ENCODE measurements around the gene ZNF507. TPM values are rescaled to one million over a fixed set of nuclear protein-coding genes. Genes with fewer than 3 reads are reported as not detected.

Gene ZNF507
- total and polyA plus RNA-seq, 9 donors, result 11.1 to 17.2 (median 14.4) TPM

DNA sequence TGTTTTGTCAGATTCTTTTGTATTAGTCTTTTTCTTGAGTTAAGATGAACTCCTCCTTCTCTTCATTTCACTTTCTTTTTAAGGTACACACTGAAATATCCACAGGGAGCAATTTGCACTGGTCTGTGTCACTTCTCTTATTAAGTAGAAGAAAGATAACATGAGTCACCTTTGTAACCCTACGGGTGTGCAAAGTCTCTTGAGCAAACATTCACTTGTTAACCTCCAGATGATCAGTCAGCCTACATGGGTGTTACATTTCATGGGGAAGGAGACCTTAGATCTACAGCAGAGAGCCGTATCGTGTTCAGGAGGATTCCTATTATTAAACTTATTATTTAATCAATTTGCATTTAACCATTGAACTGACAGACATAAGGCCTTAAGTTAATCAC is 5.1 kb downstream of the ZNF507 start:
- Histone ChIP-seq H3K9me3 (replicated peaks; ENCODE audit: control insufficient read depth, low read depth, low read length) (no peaks in the 10 kb centered on the region), H3K27ac (ENCODE audit: low read length) (no peak overlapping the region), H3K36me3 (ENCODE audit: control insufficient read depth, insufficient read depth, low read length) (peaks cover 37% of the 10 kb centered on the region), H3K27me3 (ENCODE audit: control insufficient read depth, insufficient read depth, low read length) (no peaks in the 10 kb centered on the region), H3K4me3 (ENCODE audit: low read length) (no peak overlapping the region), H3K4me1 (ENCODE audit: control insufficient read depth, insufficient read depth, low read length) (peaks cover 4% of the 10 kb centered on the region)
- DNase-seq, result no peak
- no CpG with 5 or more reads among the region's 3 CpGs for WGBS (ENCODE audit: insufficient coverage)

DNA sequence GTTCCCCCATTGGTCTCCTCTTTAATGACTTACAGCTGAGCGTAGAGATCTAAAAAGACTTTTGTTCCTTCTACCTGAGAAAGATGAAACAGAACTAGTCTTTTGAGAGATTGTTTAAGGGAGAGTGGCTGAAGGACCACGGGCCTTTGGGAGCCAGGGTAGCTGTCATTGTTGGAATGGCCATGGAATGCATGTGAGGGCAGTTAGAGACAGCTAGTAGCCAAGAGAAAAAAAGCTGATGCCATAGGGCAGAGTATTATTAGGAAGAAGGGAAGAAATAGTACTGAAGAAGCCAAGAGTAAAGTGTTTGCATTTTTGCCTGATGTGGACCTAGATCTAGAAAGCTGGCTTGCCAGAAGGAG is 5.6 kb downstream of the ZNF507 start:
- Histone ChIP-seq H3K27me3 (ENCODE audit: control insufficient read depth, insufficient read depth, low read length) (no peaks in the 10 kb centered on the region), H3K27ac (ENCODE audit: low read length) (no peak overlapping the region), H3K4me1 (ENCODE audit: control insufficient read depth, insufficient read depth, low read length) (peaks cover 4% of the 10 kb centered on the region), H3K9me3 (replicated peaks; ENCODE audit: control insufficient read depth, low read depth, low read length) (no peaks in the 10 kb centered on the region), H3K4me3 (ENCODE audit: low read length) (no peak overlapping the region), H3K36me3 (ENCODE audit: control insufficient read depth, insufficient read depth, low read length) (peaks cover 40% of the 10 kb centered on the region)
- WGBS (ENCODE audit: insufficient coverage), result 100% methylated on average over 1 of the region's 2 CpGs
- no peak for DNase-seq

DNA sequence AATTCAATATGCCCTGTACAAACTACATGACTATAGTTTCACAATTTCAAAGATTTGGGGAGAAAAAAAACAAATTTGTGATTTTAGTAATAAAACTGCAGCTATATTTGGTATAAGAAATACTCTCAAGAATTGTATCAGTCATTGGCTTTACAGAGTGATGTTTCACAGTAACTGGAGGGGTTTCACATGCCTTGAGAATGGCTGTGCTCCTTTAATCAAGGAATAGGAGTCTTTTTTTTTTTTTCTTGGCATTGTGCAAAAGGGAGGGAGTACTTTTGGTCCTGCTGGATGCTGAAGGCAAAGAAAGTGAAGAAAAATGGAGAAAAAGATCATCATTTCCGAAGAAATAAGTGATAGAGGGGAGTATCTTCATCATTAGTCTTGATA is 6.8 kb downstream of the ZNF507 start:
- WGBS (ENCODE audit: insufficient coverage), result no CpG with 5 or more reads among the region's 1 CpG
- no peaks in the 10 kb centered on the region for H3K4me1 ChIP-seq (ENCODE audit: control insufficient read depth, insufficient read depth, low read length)
- DNase-seq, result no peak
- H3K27me3 ChIP-seq (ENCODE audit: control insufficient read depth, insufficient read depth, low read length), result no peaks in the 10 kb centered on the region
- H3K4me3 ChIP-seq (ENCODE audit: low read length), result no peak overlapping the region
- no peak overlapping the region for H3K27ac ChIP-seq (ENCODE audit: low read length)
- peaks cover 48% of the 10 kb centered on the region for H3K36me3 ChIP-seq (ENCODE audit: control insufficient read depth, insufficient read depth, low read length)
- no peaks in the 10 kb centered on the region for H3K9me3 ChIP-seq (replicated peaks; ENCODE audit: control insufficient read depth, low read depth, low read length)

DNA sequence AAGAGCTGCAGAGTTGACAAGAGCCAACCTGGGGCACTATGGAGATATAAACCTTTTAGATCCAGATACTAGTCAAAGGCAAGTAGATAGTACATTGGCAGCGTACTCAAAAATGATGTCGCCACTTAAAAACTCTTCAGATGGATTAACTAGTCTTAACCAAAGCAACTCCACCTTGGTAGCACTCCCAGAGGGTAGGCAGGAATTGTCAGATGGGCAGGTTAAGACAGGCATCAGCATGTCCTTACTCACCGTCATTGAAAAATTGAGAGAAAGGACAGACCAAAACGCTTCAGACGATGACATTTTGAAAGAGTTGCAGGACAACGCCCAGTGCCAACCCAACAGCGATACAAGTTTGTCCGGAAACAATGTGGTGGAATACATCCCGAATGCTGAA is 8.9 kb downstream of the ZNF507 start:
- no peaks in the 10 kb centered on the region for H3K27me3 ChIP-seq (ENCODE audit: control insufficient read depth, insufficient read depth, low read length)
- no peaks in the 10 kb centered on the region for H3K9me3 ChIP-seq (replicated peaks; ENCODE audit: control insufficient read depth, low read depth, low read length)
- no peak for DNase-seq
- no peak overlapping the region for H3K4me3 ChIP-seq (ENCODE audit: low read length)
- WGBS (ENCODE audit: insufficient coverage), result 98% methylated on average over 7 of the region's 9 CpGs
- H3K4me1 ChIP-seq (ENCODE audit: control insufficient read depth, insufficient read depth, low read length), result no peaks in the 10 kb centered on the region
- no peak overlapping the region for H3K27ac ChIP-seq (ENCODE audit: low read length)
- H3K36me3 ChIP-seq (ENCODE audit: control insufficient read depth, insufficient read depth, low read length), result peaks cover 55% of the 10 kb centered on the region

DNA sequence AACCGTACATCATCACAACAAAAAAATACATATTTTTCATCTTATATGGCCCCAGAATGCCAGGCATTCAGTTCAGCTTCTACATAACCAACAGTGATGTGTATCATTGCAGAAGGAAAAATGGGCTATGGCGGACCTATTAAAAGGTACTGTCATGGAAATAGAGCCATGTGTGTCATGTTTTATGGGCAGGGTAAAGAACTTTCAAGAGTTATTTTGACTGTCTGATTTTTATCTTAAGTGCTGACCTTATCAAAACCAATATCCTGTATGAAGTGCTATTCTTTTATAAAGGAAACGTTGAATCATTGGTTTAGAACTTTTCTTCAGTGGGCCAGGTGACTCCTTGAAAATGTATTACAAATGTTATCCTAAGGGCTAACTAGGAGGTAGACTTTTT is 9.9 kb downstream of the ZNF507 start:
- no peaks in the 10 kb centered on the region for H3K27me3 ChIP-seq (ENCODE audit: control insufficient read depth, insufficient read depth, low read length)
- DNase-seq, result no peak
- no peak overlapping the region for H3K27ac ChIP-seq (ENCODE audit: low read length)
- H3K4me1 ChIP-seq (ENCODE audit: control insufficient read depth, insufficient read depth, low read length), result no peaks in the 10 kb centered on the region
- H3K36me3 ChIP-seq (ENCODE audit: control insufficient read depth, insufficient read depth, low read length), result peaks cover 61% of the 10 kb centered on the region
- no peaks in the 10 kb centered on the region for H3K9me3 ChIP-seq (replicated peaks; ENCODE audit: control insufficient read depth, low read depth, low read length)
- WGBS (ENCODE audit: insufficient coverage), result 100% methylated on average over 2 of the region's 3 CpGs
- H3K4me3 ChIP-seq (ENCODE audit: low read length), result no peak overlapping the region

DNA sequence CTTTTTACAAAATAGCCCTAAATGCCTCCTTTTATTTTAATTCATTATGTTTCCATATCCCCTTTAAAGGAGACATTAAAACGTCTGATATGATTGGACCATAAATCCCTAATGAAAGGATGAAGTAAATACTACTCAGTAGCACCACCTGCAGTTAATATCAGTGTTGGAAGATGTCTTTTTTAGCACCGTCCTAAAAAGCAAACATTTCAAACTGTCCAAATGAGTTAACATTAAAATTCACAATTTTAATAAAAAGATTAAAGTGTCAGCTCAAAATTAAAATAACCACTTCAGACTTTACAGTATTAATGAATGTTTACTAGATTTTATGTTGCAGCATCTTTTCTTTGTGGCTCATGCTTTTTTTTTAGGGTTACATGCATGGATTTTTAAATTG is 12.3 kb downstream of the ZNF507 start:
- no peaks in the 10 kb centered on the region for H3K9me3 ChIP-seq (replicated peaks; ENCODE audit: control insufficient read depth, low read depth, low read length)
- no peak overlapping the region for H3K4me3 ChIP-seq (ENCODE audit: low read length)
- H3K36me3 ChIP-seq (ENCODE audit: control insufficient read depth, insufficient read depth, low read length), result peaks cover 60% of the 10 kb centered on the region
- WGBS (ENCODE audit: insufficient coverage), result no CpG with 5 or more reads among the region's 2 CpGs
- no peak for DNase-seq
- H3K27ac ChIP-seq (ENCODE audit: low read length), result no peak overlapping the region
- H3K27me3 ChIP-seq (ENCODE audit: control insufficient read depth, insufficient read depth, low read length), result no peaks in the 10 kb centered on the region
- no peaks in the 10 kb centered on the region for H3K4me1 ChIP-seq (ENCODE audit: control insufficient read depth, insufficient read depth, low read length)

DNA sequence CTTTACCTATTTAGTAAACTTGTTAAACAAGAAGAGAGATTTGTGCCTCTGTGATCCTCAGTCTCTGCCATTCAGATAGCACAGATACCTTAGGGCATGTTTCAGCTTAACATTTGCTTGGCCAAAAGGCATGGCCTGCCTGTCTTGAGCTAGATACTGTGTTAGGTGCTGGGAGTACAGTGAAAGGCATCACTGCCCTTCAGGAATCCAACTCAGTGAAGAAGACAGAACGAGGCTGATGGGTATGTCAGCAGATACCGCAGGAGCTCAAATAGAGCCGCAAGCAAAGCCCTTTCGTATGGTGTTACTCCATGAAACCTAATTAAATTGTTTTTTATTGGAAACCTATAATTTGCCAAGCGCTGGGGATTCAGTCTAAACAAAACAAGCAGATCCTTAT is 12.9 kb downstream of the ZNF507 start:
- DNase-seq, result no peak
- Histone ChIP-seq H3K4me1 (ENCODE audit: control insufficient read depth, insufficient read depth, low read length) (no peaks in the 10 kb centered on the region), H3K9me3 (replicated peaks; ENCODE audit: control insufficient read depth, low read depth, low read length) (no peaks in the 10 kb centered on the region), H3K27ac (ENCODE audit: low read length) (no peak overlapping the region), H3K36me3 (ENCODE audit: control insufficient read depth, insufficient read depth, low read length) (peaks cover 60% of the 10 kb centered on the region), H3K4me3 (ENCODE audit: low read length) (no peak overlapping the region), H3K27me3 (ENCODE audit: control insufficient read depth, insufficient read depth, low read length) (no peaks in the 10 kb centered on the region)
- no CpG with 5 or more reads among the region's 5 CpGs for WGBS (ENCODE audit: insufficient coverage)

DNA sequence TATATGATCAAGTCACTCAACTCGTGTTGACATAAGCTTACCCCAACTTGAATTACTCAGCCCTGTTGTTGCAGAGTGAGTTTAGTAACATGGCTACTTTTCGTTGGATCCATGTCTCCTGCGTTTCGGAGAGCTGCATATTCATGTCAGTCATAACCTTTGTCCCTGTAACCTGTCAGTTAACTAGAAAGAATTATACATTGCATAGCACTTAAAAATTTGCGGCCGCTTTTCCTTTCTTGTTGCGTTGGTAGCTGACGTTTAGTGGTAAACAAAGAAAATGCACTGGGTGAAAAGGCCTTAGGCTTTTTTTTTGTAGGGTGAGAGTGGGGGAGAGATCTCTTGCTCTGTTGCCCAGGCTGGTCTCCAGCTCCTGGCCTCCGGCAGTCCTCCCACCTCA is 14.2 kb downstream of the ZNF507 start:
- no peaks in the 10 kb centered on the region for H3K9me3 ChIP-seq (replicated peaks; ENCODE audit: control insufficient read depth, low read depth, low read length)
- 80% methylated on average over 1 of the region's 9 CpGs for WGBS (ENCODE audit: insufficient coverage)
- peaks cover 53% of the 10 kb centered on the region for H3K36me3 ChIP-seq (ENCODE audit: control insufficient read depth, insufficient read depth, low read length)
- H3K27me3 ChIP-seq (ENCODE audit: control insufficient read depth, insufficient read depth, low read length), result no peaks in the 10 kb centered on the region
- DNase-seq, result no peak
- H3K4me1 ChIP-seq (ENCODE audit: control insufficient read depth, insufficient read depth, low read length), result no peaks in the 10 kb centered on the region
- H3K27ac ChIP-seq (ENCODE audit: low read length), result no peak overlapping the region
- no peak overlapping the region for H3K4me3 ChIP-seq (ENCODE audit: low read length)

DNA sequence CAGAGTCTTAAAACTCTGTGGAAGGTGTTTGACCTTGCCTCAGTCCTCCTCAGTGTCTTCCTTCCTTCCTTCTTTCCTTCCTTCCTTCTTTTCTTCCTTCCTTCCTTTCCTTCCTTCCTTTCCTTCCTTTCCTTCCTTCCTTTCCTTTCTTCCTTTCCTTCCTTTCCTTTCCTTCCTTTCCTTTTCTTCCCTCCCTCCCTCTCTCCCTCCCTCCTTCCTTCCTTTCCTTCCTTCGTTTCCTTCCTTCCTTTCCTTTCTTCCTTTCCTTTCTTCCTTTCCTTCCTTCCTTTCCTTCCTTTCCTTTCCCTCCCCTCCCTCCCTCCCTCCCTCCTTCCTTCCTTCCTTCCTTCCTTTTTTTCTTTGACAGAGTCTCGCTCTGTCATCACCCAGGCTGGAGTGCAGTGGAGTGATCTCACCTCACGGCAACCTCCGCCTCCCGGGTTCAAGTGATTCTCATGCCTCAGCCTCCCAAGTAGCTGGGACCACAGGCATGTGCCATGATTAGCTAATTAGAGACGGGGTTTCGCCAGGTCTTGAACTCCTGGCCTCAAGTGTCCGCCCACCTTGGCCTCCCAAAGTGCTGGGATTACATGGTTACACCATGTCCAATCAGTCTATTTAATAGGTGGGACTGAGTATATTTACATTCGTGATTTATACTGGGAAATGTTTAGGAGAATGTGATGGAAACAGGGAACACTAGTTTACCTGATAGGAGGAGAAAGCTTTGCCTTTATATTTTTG is 16.3 kb downstream of the ZNF507 start:
- DNase-seq, result no peak
- no peaks in the 10 kb centered on the region for H3K27me3 ChIP-seq (ENCODE audit: control insufficient read depth, insufficient read depth, low read length)
- no peak overlapping the region for H3K4me3 ChIP-seq (ENCODE audit: low read length)
- no peak overlapping the region for H3K27ac ChIP-seq (ENCODE audit: low read length)
- no peaks in the 10 kb centered on the region for H3K9me3 ChIP-seq (replicated peaks; ENCODE audit: control insufficient read depth, low read depth, low read length)
- 95% methylated on average over 7 of the region's 9 CpGs for WGBS (ENCODE audit: insufficient coverage)
- peaks cover 41% of the 10 kb centered on the region for H3K36me3 ChIP-seq (ENCODE audit: control insufficient read depth, insufficient read depth, low read length)
- H3K4me1 ChIP-seq (ENCODE audit: control insufficient read depth, insufficient read depth, low read length), result no peaks in the 10 kb centered on the region

DNA sequence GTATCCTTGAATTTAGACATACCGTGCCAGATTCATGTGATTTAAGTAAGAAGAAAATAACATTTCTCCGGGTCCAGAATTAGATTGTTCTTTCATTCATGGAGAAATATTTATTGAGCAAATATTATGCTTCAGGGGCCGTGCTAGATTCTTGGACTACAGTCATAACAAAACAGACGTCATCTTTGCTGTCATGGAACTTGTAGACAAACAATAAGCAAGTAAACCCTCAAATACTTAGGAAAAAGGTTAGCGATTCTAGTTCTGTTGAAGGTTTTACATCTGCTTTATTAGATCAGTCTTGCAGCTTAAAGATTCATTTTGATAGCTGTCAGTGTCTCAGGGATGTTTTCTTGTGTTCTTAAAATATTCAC is 16.9 kb downstream of the ZNF507 start:
- no CpG with 5 or more reads among the region's 5 CpGs for WGBS (ENCODE audit: insufficient coverage)
- Histone ChIP-seq H3K27ac (ENCODE audit: low read length) (no peak overlapping the region), H3K27me3 (ENCODE audit: control insufficient read depth, insufficient read depth, low read length) (no peaks in the 10 kb centered on the region), H3K36me3 (ENCODE audit: control insufficient read depth, insufficient read depth, low read length) (peaks cover 35% of the 10 kb centered on the region), H3K4me1 (ENCODE audit: control insufficient read depth, insufficient read depth, low read length) (no peaks in the 10 kb centered on the region), H3K4me3 (ENCODE audit: low read length) (no peak overlapping the region), H3K9me3 (replicated peaks; ENCODE audit: control insufficient read depth, low read depth, low read length) (no peaks in the 10 kb centered on the region)
- DNase-seq, result no peak

DNA sequence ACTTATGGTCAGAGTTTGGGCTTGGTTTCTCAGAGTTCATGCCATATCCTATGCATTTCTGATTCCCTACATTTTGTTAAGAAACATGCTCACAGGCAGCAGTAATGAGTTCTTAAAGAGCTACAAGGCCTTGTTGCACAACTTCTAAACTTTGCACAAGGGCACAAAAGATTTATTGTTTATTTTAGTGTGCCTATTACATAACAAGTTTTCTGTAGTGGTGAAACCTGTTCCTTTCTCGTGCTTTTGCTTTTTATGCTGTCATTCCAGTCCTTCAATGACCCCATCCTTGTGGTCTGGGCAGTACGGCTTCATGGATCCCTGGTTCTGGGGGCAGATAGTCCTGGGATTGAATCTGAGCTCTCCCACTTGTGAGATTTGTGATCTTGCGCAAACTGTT is 17.8 kb downstream of the ZNF507 start:
- Histone ChIP-seq H3K9me3 (replicated peaks; ENCODE audit: control insufficient read depth, low read depth, low read length) (no peaks in the 10 kb centered on the region), H3K4me3 (ENCODE audit: low read length) (no peak overlapping the region), H3K27me3 (ENCODE audit: control insufficient read depth, insufficient read depth, low read length) (no peaks in the 10 kb centered on the region), H3K36me3 (ENCODE audit: control insufficient read depth, insufficient read depth, low read length) (peaks cover 34% of the 10 kb centered on the region), H3K27ac (ENCODE audit: low read length) (no peak overlapping the region), H3K4me1 (ENCODE audit: control insufficient read depth, insufficient read depth, low read length) (no peaks in the 10 kb centered on the region)
- no peak for DNase-seq
- no CpG with 5 or more reads among the region's 3 CpGs for WGBS (ENCODE audit: insufficient coverage)
